Measurements from ENCODE around the gene TRABD2B. TPM values are rescaled to one million over a fixed set of nuclear protein-coding genes. Genes with fewer than 3 reads are reported as not detected.

The TRABD2B gene
- total and polyA plus RNA-seq, 2 of the 13 experiments (the other 11 are each of a cell fraction or from before 2014, with no cell fraction given): 0.04 TPM; not detected in 1

GRCh38 chr1:47722909-47723580 lies 274.1 kb downstream of the TRABD2B start (continued):
- TF ChIP-seq, protein P1, sequence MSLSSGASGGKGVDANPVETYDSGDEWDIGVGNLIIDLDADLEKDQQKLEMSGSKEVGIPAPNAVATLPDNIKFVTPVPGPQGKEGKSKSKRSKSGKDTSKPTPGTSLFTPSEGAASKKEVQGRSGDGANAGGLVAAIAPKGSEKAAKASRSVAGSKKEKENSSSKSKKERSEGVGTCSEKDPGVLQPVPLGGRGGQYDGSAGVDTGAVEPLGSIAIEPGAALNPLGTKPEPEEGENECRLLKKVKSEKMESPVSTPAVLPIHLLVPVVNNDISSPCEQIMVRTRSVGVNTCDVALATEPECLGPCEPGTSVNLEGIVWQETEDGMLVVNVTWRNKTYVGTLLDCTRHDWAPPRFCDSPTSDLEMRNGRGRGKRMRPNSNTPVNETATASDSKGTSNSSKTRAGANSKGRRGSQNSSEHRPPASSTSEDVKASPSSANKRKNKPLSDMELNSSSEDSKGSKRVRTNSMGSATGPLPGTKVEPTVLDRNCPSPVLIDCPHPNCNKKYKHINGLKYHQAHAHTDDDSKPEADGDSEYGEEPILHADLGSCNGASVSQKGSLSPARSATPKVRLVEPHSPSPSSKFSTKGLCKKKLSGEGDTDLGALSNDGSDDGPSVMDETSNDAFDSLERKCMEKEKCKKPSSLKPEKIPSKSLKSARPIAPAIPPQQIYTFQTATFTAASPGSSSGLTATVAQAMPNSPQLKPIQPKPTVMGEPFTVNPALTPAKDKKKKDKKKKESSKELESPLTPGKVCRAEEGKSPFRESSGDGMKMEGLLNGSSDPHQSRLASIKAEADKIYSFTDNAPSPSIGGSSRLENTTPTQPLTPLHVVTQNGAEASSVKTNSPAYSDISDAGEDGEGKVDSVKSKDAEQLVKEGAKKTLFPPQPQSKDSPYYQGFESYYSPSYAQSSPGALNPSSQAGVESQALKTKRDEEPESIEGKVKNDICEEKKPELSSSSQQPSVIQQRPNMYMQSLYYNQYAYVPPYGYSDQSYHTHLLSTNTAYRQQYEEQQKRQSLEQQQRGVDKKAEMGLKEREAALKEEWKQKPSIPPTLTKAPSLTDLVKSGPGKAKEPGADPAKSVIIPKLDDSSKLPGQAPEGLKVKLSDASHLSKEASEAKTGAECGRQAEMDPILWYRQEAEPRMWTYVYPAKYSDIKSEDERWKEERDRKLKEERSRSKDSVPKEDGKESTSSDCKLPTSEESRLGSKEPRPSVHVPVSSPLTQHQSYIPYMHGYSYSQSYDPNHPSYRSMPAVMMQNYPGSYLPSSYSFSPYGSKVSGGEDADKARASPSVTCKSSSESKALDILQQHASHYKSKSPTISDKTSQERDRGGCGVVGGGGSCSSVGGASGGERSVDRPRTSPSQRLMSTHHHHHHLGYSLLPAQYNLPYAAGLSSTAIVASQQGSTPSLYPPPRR (CRISPR knock-in tag; IDR thresholded peaks at IDR 0.05; ENCODE audit: borderline replicate concordance): no peak
- TF ChIP-seq SATB2 (CRISPR knock-in tag; IDR thresholded peaks at IDR 0.05) (no peak), ZNF354B (CRISPR knock-in tag; IDR thresholded peaks at IDR 0.05) (no peak), ZNF432 (CRISPR knock-in tag; IDR thresholded peaks at IDR 0.05; ENCODE audit: borderline replicate concordance) (no peak), ZNF205 (CRISPR knock-in tag; IDR thresholded peaks at IDR 0.05) (no peak), ZKSCAN1 (IDR thresholded peaks at IDR 0.05; ENCODE audit: low read length) (no peak), ZBTB38 (CRISPR knock-in tag; IDR thresholded peaks at IDR 0.05) (no peak), TCF7L2 (IDR thresholded peaks at IDR 0.05; ENCODE audit: low read depth, low read length) (no peak), ZNF264 (CRISPR knock-in tag; IDR thresholded peaks at IDR 0.05) (no peak), CSRNP1 (CRISPR knock-in tag; IDR thresholded peaks at IDR 0.05) (no peak), ZNF292 (CRISPR knock-in tag; IDR thresholded peaks at IDR 0.05; ENCODE audit: borderline replicate concordance, low read depth) (no peak), CBX1 (IDR thresholded peaks at IDR 0.05; ENCODE audit: low read depth) (no peak)
